GM21390 (cell line): ENCODE data around the gene ELAVL2.
"Not testable (repeated sequence)": the region's sequence is repeated elsewhere in the genome, so short reads cannot be mapped to it uniquely, and the experiment has no call there.

ENCODE experiments used
- ATAC-seq: cut with Tn5 transposase; IDR thresholded peaks from one replicate; pipeline ENCODE4 v1.9.1; 2021; ENCODE audit not compliant: unreplicated experiment

Gene ELAVL2

DNA sequence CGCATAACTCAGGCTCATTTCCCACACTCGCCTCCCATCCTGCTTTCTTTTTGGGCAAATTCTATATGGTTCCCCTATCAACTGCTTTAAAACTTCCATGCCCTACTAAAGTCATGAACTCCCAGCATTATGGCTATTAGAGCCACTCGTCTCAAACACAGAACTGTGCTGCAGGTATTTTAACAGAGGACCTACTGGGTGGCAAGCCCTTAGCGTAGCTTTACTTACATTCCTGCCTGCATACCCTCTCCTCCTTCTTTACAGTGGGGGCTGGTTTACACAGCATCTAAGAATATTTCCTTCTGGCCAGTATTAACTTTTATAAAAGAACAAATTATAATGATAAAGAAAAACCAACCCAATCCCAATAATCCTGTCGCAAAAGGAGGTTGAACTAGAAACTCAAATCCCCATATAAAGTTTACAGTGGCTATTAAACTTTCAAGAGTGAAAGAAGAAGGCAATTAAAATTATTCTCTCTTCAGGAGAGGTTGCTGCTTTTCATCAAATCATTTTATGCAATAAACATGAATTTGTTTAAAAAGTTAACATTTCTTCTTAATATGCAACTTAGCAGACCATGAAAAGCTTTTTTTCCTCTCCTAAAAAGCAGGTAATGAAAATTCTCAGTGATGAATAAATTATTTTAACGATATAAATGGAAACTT is 100.6 kb downstream of the ELAVL2 start:
- no peak for ATAC-seq

DNA sequence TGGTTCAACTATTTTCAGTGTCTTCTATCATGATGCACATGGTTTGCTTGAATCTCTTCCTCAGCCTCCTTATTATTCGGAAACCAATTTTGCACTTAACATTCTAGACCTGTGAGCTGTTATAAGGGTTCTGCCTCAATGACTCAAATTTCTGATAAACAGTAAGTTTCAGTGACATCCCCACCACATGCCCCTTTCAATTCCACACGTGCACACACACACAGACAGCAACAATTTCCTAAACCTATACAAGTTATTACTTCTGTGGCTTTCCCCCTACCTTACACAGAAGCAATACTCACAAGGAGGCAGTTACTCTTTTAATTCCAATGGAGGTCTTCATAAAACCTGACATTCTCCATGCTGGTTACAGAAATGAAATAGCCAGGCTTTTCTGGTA is 102.4 kb downstream of the ELAVL2 start:
- ATAC-seq: no peak

DNA sequence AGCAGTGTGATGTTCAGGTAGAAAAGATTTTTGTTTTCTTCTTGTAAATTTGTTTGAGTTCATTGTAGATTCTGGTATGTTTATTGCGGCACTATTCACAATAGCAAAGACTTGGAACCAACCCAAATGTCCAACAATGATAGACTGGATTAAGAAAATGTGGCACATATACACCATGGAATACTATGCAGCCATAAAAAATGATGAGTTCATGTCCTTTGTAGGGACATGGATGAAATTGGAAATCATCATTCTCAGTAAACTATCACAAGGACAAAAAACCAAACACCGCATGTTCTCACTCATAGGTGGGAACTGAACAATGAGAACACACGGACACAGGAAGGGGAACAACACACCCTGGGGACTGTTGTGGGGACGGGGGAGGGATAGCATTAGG is 103.0 kb downstream of the ELAVL2 start:
- not testable (repeated sequence) for ATAC-seq

DNA sequence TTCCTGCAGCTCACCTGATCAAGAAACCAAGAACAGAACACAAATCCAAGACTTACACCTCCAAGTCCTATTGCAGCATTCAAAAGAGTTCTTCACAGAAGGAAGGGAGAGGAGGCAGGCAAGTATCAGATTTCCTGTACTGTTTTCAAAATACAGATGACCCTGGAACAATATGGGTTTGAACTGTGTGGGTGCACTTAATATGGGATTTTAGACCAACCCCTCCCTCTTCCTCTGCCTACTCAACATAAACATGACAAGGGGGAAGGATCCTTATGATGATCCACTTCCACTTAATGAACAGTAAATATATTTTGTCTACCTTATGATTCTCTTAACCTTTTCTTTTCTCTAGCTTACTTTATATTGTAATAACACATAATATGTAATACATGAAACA is 104.6 kb downstream of the ELAVL2 start:
- no peak for ATAC-seq

DNA sequence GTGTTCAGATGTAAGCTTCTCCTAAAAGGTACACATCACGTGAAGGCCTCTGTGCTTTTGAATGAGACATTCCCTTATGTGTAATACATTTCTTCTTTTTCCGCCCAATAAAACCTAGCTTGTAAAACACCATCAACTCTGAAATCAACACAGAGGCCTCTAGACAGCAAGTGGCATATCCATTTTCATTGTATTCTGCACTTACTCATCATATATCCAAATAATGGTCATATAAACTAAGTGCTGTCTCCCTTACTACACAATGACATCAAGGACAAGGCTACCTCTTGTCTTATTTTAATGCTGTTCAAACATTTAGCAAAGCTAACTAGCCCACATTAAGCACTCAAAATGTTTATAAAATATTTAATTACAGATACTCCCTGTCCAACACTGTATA is 108.5 kb downstream of the ELAVL2 start:
- no peak for ATAC-seq

DNA sequence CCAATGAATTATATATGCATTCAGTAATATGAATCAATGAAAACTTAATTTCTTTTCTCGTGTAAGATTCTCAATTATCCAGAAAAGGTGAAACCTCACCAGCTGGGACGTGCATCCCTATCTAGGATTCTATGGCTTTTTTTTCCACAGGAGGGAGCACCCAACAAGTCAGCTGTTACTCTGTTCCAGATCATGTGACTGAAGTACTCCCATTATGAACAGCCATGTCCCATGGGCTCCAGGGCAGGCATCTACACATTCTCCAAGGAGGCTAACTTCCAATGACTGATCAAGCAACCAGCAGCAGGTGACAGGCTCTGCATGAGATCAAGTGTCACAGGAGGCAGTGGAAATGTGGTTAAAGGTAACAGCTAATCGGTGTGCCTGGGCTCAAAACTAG is 118.8 kb downstream of the ELAVL2 start:
- no peak for ATAC-seq

DNA sequence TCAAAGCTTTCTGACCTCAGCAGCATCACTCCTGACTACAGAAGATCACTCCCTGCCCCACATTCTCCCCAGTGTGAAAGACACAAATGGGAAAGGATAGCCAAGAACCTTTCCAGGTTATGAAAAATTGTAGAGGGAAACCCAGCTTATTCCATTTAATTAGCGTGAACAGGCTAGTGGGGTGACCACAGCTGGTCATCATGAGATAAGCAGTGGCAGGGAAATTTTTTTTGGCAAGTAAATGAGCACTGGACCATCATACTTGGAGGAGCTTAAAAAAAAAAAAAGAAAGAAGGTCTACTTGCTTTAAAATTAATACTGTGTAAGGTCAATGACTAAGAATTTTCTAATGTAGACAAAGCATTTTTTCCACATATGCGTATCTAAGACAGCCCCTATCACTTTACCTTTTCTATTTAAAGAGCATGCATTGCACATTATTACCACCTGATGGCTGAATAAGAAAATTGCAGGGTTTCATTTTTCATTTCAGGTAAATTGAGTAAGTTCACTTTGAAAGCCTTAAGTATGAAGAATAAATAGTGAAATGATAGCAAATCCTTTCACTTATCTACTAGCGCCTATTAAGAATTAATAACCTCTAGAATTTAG is 123.6 kb downstream of the ELAVL2 start:
- no peak for ATAC-seq

DNA sequence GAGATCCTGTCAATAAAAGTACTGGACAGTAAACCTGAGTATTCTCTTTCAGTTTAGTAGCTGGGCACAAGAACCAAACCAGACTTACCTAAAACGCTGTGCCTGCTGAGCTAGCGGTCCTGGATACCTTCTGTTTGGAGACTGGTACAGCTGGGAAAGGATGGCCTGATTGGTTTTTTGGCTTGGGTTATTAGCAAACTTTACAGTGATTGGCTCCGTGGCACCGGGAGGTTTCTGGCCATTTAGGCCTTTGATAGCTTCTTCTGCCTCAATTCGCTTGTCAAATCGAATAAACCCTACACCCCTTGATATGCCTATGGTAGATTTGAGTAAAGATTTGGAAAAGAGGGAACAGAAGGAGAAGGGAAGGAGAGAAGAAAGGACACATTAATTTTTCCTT is 124.7 kb downstream of the ELAVL2 start:
- ATAC-seq: no peak

DNA sequence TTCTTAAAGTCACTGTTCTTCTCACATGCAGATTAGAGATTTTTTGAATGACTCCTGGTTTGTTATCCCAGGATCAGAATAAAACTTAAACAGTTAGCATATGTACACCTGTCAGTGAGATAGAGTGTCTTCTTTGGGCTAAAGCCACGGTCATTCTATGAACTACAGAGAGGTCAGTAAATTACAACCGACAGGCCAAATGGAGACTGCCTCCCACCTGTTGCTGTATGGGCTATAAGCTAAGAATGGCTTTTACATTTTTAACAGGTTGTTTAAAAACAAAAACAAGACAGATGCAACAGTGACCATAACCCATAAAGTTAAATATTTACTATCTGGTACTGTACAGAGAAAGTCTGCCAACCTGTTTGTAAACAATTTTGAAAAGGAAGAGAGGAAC is 125.7 kb downstream of the ELAVL2 start:
- ATAC-seq: no peak

DNA sequence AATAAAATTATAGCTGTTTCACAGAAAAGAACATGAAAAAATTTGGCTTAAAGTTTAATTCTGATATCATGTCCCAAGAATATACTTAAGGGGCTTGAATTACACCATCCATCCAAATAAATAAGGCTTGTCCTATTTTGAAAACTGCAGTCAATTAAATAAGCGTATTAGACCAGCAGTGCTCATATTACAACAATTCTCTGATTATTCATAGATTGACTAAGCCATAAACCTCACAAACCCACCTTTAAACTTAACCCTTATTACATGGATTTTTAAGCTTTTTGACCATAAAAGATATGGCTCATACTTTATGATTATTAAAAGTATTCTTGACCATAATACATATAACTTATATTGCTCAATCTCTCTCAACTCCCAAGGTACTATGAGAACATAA is 127.9 kb downstream of the ELAVL2 start:
- ATAC-seq: no peak

DNA sequence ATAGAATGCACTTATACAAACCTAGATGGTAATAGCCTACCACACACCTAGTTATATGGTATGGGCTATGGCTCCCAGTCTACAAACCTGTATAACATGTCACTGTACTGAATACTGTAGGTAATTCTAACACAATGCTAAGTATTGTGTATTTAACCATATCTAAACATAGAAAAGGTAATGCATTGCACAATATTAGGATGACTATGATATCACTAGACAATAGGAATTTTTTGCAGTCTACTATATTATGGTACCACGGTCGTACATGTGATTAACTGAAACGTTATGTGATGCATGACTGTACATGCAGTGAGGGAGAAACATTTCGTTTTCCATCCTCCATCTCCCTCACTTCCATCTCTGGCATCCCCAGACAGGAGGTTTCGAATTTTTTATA is 130.5 kb downstream of the ELAVL2 start:
- ATAC-seq: no peak

DNA sequence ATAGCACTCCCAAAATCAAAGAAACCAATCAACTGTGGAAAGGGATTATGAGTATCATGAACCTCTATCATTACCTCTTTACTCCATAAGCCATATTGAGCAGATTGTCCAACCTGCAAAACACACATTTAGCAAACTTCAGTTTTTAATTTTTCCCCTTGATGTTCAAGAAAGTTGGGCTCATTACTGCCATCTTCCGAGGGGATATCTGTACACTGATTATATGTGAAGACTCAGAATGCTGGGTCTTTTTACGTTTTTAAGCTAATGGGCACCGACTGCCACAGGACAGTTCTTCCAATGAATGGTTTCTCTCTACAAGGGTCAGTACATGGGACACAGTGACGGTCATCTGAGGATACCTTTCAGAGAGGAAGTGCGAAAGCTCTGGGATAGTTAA is 132.7 kb downstream of the ELAVL2 start:
- ATAC-seq: no peak

DNA sequence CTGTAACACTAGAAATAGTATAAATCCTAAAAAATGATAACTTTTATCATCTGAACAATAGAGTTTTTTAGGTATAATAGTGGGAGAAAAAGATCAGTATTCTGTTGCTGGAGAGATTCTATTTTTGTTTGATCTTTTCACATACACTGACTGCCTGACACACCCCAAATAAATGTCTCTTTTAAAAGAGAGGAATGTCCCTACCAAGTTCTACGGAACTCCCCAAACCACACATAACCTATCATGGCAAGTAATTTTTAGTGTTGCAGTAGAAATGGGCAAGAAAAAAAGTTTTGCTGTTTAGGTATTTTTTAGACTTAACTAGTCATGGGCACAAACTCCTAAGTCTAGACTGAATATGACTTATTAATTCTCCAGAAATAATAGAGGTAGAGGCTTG is 139.1 kb downstream of the ELAVL2 start:
- ATAC-seq: no peak

DNA sequence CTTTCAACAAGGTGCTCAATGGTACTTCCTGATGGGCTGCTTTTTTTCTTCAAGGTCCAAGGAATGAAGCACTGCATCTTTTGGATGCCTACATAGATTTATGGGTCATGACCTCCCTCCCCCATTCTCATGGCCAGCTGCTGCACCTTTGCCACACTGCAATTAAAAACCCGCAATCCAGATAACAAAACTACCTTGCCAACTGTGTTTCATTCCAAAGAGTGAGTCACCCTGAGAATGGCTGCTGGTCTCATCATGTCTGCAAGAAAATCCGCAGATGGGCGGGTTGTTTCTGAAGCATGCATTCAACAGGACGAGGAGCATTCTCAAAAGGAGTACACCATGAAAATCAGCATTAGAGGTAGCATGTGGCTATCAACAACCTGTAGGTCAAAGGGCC is 139.8 kb downstream of the ELAVL2 start:
- ATAC-seq: no peak

DNA sequence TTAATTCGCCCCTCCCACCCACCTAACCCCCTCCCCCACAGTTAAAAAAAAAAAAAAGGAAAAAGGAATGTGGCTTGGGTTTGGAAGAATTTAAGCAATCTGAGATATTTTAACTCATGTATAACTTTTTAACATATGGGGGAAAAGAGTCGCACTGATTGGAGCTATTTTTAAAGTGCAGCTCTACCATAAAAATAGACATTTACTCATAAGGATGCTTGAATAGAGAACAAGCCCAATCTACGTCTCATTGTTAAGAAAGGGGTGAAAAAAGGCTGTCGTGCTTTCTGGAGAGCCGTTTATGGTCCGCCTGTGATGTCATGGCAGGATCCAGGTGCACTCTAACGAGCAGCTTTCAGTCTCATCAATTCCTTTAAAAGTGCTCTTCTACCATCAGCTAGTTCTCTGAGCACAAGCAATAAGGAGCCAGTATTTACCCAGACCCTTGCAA is 142.4 kb downstream of the ELAVL2 start:
- no peak for ATAC-seq

DNA sequence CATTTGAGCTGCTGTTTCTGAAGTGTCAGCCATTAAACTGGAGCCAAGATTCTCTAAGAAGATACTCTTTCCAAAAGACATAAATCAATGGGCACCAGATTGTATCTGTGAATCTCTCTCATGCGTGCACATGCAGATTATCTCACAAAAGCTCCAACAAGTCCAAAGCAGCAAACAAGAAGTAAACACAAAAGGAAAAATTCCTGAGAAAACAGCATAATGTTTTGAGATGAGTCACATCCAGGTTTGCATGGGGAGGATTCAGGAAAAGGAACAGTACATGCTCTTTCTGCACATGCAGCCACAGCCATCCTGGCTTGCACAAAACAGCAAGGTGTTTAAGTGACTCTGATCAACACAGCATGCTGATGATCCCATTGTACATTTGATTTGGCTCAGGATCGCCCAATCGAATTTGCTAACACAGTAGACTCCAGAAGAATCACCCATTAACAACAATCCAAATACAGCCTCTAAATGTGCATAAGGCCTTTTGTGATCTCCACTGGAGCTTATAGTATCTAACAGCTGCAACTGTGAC is 143.1 kb downstream of the ELAVL2 start:
- ATAC-seq: no peak

DNA sequence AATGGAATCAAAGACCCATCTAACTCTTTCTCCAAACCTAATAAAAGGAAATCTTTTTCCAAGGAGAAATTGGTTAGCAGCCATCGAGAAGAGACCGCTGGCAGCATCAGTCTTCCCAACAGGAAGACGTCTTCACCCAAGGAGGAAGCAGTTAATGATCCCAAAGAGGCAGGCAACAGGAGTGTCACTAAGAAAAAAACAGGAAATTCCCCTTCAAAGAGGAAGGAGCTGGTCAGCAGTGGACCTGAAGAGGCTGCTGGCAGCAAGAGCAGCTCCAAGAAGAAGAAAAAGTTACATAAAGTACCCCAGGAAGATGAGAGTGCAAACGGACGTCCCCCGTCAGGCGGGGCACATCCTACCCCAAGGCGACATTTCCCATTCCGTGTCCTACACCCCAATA is 143.7 kb downstream of the ELAVL2 start:
- no peak for ATAC-seq

DNA sequence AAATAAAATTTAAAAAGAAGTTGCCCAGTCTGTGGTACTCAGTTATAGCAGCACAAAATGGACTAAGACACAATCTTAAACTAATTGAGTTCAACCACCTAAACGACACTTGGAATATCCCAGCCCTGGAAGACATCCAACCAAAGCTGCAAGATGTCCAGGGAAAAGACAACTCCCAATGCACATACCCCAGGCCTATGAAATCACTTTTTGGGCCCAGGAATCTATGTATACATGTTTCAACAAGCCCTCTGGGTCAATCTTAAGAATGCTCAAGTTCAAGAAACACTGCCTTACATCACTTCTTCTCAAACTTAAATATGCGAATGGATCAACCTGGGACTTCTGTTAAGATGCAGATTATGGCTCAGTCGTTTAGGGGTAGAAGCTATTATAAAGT is 148.6 kb downstream of the ELAVL2 start:
- no peak for ATAC-seq

DNA sequence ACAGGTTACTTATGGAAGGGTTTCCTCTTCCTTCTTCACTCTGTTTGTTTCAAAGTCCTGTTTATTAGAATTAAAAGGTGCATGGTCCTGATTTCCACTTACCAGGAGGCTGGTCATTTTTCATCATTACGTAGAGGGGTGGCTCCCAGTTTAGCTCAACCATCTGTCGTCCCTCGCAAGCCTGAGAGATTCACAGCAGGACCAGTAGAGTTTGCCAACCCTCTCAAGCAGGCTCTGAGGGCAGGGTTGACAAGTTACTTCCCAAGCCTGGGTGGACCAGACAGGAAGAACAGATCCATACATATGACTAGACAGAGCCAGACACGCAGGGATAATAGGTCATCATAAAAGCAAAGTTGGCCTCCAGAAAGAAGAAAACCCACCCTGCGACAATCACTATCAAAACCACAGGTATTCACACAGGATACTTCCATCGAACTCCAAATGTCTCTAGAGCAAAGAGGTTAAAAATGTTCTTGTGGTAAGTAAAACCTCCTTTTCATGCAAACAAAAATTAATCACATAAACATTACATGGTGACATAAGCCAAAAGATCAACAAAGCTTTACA is 151.9 kb downstream of the ELAVL2 start:
- no peak for ATAC-seq

DNA sequence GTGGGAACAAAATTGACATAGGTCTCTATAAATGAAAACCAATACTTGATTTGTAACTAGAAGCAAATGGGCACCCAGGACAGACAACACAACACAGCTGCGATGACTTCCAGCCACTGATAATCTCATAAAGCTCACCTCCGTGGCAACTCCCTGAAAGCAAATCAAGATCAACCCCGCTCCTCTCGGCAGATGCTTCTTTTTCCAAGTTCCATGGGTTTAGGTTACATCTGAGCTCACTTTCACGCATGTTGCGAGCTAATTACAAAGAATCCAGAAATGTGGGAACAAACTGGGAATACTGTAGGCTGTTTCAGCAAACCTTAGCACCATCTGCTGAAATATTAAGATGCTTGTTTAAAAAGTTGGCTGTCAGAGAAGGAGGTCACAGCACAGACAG is 153.9 kb downstream of the ELAVL2 start:
- no peak for ATAC-seq

DNA sequence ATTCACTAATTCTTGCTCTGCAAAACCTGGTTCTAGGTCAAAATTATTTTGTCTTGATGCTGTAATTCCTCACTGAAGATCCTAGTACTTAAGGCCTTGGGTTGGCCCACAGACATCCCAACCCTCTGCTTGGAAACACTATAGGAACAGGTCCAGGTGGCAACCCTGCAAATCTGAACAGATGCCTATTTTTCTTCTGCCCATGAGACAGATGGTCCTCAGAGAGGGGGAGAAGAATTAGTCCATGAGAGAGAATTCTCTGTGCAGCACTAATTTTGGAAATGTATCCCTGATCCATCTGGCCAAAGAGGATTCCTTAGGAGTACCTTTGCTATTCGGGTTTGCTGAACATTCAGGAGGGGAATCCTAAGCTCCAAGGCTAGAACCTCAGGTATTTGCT is 156.3 kb downstream of the ELAVL2 start:
- ATAC-seq: no peak

DNA sequence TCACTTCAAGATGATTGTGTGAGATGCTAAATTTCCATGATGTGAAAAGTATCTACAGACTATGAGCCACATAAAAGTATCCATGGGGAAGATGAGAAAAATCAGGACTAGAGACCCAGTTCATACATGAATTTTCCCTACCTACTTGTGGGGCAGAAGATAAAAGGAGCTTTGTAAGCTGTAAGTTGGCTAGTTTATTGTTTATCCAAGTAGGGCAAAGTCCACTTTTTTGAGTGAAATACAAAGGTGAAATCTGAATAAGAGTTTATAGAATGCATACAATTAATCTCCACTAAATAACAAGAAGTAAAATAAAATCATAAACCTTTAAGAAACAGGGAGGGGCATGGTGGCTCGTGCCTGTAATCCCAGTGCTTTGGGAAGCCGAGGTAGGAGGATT is 160.4 kb downstream of the ELAVL2 start:
- ATAC-seq: no peak
